ENCODE measurements around the gene IL1R2. TPM values are rescaled to one million over a fixed set of nuclear protein-coding genes. Genes with fewer than 3 reads are reported as not detected.

IL1R2 gene
- total and polyA plus RNA-seq, 2 experiments from 2014 or later, result not detected

DNA sequence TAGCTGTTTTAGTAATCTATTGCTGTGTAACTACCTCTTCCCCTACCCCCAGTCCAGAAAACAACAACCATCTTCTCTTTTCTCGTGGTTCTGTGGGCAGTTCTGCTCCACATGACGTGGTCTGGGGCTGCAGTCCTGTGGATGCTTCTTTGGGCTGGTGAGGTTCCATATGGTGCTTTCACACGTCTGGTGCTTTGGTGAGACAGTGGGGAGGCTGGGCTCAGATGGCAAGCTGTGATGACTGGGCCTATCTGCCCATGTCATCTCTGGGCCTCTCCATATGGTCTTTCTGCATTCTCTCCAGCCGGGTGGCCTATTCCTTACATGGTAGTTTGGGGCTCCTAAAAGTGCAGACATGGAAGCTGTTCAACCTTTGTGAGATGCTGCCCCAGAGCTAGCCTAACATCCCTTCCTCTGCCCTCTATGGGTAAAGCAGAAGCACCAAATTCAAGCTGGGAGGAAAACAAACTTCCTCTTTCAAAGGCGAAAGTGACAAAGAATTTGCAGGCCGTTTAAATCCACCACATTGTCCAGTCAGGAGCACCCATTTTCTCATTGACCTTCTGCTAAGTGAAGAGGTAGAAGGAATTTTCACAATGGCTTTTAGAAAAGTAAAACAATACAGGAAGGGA is 82.5 kb downstream of the IL1R2 start:
- no peaks in the 10 kb centered on the region for H3K27me3 ChIP-seq
- DNase-seq (ENCODE audit: low read depth in 1 of 2, low spot score in 1 of 2), result no peak
- no peaks in the 10 kb centered on the region for H3K36me3 ChIP-seq
- no peaks in the 10 kb centered on the region for H3K9me3 ChIP-seq (ENCODE audit: low read depth)
- H3K27ac ChIP-seq, result no peak overlapping the region
- TF ChIP-seq, protein P1, sequence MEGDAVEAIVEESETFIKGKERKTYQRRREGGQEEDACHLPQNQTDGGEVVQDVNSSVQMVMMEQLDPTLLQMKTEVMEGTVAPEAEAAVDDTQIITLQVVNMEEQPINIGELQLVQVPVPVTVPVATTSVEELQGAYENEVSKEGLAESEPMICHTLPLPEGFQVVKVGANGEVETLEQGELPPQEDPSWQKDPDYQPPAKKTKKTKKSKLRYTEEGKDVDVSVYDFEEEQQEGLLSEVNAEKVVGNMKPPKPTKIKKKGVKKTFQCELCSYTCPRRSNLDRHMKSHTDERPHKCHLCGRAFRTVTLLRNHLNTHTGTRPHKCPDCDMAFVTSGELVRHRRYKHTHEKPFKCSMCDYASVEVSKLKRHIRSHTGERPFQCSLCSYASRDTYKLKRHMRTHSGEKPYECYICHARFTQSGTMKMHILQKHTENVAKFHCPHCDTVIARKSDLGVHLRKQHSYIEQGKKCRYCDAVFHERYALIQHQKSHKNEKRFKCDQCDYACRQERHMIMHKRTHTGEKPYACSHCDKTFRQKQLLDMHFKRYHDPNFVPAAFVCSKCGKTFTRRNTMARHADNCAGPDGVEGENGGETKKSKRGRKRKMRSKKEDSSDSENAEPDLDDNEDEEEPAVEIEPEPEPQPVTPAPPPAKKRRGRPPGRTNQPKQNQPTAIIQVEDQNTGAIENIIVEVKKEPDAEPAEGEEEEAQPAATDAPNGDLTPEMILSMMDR (IDR thresholded peaks at IDR 0.05; ENCODE audit: low read depth, low read length), result no peak
- no peak overlapping the region for H3K4me3 ChIP-seq
- peaks cover 7% of the 10 kb centered on the region for H3K4me1 ChIP-seq (ENCODE audit: low read depth)

DNA sequence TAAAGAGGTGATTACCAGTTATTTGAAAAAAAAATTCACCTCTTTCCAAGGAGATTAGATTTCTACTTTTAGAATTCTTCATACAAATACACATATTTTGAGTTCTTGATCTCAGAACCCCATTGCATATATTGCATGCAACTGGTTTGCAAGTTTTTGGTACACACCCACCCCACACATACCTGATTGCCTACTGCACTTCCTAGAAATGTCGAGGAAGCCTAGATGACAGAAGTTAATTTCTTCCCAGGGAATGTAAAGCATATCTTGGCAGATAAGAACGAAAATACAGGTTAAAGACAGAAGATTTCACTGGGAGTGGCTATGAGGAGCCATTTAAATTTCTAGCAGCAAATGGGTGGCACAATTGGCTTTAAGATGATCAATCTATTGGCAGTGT is 83.7 kb downstream of the IL1R2 start:
- Histone ChIP-seq H3K4me1 (ENCODE audit: low read depth) (no peaks in the 10 kb centered on the region), H3K27ac (no peak overlapping the region), H3K4me3 (no peak overlapping the region), H3K9me3 (ENCODE audit: low read depth) (no peaks in the 10 kb centered on the region), H3K27me3 (no peaks in the 10 kb centered on the region), H3K36me3 (no peaks in the 10 kb centered on the region)
- DNase-seq (ENCODE audit: low read depth in 1 of 2, low spot score in 1 of 2), result no peak
- TF ChIP-seq, protein P1 (IDR thresholded peaks at IDR 0.05; ENCODE audit: low read depth, low read length), result no peak

DNA sequence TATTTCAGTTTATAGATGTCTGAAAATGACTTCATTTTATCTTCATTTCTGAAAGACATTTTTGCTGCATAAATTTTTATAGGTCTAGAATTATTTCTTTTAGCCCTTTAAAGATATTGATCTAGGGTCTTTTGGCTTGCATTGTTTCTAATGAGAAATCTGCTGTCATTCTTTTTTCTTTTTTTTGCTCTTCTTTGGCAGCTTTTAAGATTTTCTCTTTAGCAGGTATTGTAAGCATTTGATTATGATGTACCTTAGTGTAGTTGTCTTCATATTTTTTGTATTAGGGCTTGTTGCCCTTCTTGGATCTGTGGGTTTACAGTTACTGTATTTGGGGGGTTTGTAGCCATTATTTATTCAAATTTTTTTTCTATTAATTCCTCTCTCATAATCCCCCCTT is 84.8 kb downstream of the IL1R2 start:
- no peak for DNase-seq (ENCODE audit: low read depth in 1 of 2, low spot score in 1 of 2)
- TF ChIP-seq, protein P1 (IDR thresholded peaks at IDR 0.05; ENCODE audit: low read depth, low read length), result no peak
- Histone ChIP-seq H3K36me3 (no peaks in the 10 kb centered on the region), H3K27ac (no peak overlapping the region), H3K4me1 (ENCODE audit: low read depth) (no peaks in the 10 kb centered on the region), H3K9me3 (ENCODE audit: low read depth) (no peaks in the 10 kb centered on the region), H3K4me3 (no peak overlapping the region), H3K27me3 (no peaks in the 10 kb centered on the region)

Other genes starting within 250 kb of the IL1R2 start
- gene IL1R1, start 150.8 kb downstream of the IL1R2 start, total RNA-seq, result 0.18 and 0.21 TPM in 2 replicates
- 1.4 TPM in 1 of 2 replicates, not detected in the other for gene IL1R1, start 150.8 kb downstream of the IL1R2 start, polyA plus RNA-seq
- gene IL1RL2, start 195.1 kb downstream of the IL1R2 start, total RNA-seq, result not detected in 2 replicates
- not detected in 2 replicates for gene IL1RL2, start 195.1 kb downstream of the IL1R2 start, polyA plus RNA-seq